Fibroblast of mammary gland (primary cell): Measurements from ENCODE around the gene UTP4.

Experiments
- DNase-seq: peaks from one replicate; pipeline ENCODE4 v3.0.0-alpha.2; 2010; ENCODE audit warnings: low read depth
- H3K4me3 ChIP-seq: 2 replicates; pipeline ENCODE4 v1.5.1; 2011; ENCODE audit warnings: low read depth, mild to moderate bottlenecking, low read length, moderate library complexity; ENCODE audit not compliant: control insufficient read depth
- TF ChIP-seq, protein P1 (sequence below): conservative IDR thresholded peaks from 2 replicates; pipeline ENCODE4 v1.5.1; 2011; ENCODE audit warnings: low read depth, low read length, inconsistent platforms; ENCODE audit not compliant: control insufficient read depth, insufficient read depth

UTP4 gene

DNA sequence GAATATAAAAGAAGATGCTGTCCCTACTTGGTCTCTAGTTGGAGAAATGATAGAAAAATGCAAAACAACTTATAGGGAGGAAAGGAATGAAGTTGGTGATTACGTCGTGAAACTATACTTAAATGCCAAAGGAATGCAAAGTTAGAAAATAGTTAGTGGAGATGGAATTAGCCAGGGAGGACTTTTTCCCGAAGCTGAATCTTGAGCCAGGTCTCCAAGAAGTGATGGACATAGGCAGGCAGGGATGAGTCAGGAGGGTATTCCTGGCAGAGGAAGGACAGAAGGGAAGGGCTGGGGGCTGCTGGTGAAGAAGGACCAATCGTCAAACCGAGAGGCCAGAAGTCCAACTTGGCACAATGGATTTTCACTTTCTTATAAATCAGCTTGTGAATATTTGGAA is 56.3 kb downstream of the UTP4 start:
- TF ChIP-seq, protein P1, sequence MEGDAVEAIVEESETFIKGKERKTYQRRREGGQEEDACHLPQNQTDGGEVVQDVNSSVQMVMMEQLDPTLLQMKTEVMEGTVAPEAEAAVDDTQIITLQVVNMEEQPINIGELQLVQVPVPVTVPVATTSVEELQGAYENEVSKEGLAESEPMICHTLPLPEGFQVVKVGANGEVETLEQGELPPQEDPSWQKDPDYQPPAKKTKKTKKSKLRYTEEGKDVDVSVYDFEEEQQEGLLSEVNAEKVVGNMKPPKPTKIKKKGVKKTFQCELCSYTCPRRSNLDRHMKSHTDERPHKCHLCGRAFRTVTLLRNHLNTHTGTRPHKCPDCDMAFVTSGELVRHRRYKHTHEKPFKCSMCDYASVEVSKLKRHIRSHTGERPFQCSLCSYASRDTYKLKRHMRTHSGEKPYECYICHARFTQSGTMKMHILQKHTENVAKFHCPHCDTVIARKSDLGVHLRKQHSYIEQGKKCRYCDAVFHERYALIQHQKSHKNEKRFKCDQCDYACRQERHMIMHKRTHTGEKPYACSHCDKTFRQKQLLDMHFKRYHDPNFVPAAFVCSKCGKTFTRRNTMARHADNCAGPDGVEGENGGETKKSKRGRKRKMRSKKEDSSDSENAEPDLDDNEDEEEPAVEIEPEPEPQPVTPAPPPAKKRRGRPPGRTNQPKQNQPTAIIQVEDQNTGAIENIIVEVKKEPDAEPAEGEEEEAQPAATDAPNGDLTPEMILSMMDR, result no peak
- peak overlapping the region; percentile 90 for H3K4me3 ChIP-seq
- peak; percentile 47 for DNase-seq

DNA sequence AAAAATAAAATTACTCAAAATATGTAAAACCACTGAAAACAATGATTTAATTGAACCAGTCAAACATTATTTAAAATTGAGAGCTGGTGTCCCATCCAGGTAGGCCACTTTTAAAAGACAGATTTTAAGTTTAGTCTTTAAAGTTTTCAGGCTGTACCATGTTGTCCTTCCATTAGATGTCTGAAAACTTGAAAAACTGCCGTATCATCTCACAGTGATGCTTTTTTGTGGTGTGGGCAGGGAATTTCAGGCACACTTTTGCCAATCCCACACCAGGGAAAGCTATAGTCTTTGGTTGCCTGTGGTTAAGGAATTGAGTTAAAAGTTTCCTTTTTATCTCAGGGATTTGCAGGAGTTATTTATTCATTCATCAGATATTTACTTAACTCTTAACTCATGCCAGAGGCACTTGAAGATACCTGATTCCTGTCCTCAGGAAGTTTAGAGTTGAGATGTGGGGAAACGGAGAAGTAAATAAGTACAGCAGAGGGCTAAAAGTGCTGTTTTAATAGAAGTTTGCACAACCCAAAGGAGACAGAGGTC is 57.7 kb downstream of the UTP4 start:
- no peak for DNase-seq
- TF ChIP-seq, protein P1, result no peak
- H3K4me3 ChIP-seq, result no peak overlapping the region

DNA sequence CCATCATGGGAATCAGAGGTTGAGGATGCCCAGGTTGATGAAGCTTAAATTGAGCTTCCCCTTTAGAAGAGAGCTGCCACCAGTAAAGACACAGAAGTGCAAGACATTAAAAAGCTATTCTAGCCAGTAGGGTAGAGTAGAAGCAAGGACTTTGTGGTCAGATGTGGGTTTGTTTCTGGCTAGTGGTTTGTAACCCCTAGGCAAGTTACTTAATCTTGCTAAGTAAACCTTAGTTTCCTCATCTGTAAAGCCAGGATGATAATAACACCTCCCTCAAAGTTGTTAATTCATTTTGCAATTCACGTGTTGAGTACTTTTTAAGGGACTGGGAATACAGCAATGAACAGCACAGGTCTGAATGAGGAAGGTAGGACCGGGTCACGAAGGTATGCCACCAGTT is 58.1 kb downstream of the UTP4 start:
- TF ChIP-seq, protein P1, result no peak
- H3K4me3 ChIP-seq, result no peak overlapping the region
- no peak for DNase-seq

DNA sequence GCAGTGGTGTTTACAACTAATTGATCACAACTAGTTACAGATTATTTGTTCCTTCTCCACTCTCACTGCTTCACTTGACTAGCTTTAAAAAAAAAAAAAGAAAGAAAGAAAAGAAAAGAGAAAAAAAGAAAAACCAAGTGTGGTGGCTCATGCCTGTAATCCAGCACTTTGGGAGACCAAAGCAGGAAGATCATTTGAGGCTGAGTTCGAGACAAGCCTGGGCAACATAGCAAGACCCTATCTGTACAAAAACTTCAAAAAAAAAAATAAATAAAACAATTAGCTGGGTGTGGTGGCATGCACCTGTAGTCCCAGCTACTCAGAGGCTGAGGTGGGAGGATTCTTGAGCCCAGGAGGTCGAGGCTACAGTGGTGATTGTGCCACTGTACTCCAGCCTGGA is 58.7 kb downstream of the UTP4 start:
- TF ChIP-seq, protein P1, result no peak
- H3K4me3 ChIP-seq, result no peak overlapping the region
- no peak for DNase-seq

DNA sequence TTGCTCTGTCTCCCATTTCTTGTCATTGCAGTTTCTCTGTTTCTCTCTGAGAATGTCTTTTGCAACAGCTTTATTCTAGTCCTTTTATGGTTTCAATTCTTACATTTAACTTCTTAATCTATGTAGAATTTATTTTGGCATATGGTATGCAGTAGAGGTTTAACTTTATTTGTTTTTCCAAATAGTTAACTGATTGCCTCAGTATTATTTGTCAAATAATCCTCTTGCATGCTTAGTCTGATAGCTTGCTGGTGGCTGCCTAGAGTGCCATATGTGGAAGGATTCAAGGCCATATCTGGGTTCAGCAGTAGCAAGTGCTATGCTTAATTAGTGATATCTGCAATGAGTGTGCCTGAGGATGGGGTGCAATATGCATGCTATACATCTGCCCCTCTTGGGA is 61.4 kb downstream of the UTP4 start:
- TF ChIP-seq, protein P1, result no peak
- no peak for DNase-seq
- no peak overlapping the region for H3K4me3 ChIP-seq

DNA sequence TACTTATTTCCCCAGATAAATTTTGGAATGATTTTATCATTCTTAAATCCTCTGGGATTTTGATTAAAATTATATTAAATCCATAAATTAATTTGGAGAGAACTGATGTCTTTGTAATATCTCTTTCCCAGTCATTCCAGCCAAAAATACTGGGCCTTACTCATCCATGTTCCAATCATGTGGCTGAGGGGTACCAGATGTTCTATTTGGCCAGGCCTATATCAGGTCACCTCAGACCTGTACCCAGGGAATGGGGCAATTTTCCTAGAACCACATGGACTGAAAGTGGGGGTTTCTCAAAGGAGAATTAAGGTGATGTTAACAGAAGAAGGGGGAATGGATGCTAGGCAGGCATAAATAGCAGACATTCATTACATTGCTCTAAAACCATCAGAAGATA is 62.0 kb downstream of the UTP4 start:
- peak; percentile 64 for DNase-seq
- no peak overlapping the region for H3K4me3 ChIP-seq
- TF ChIP-seq, protein P1, result no peak
